Liver (tissue), 9 donors: ENCODE results near the gene GSE1. TPM values are rescaled to one million over a fixed set of nuclear protein-coding genes. Genes with fewer than 3 reads are reported as not detected.
A peak's percentile ranks its signal among the peaks of the same experiment; 100 is the strongest.

Experiments
- DNase-seq: peaks from one replicate; pipeline ENCODE4 v3.0.0-alpha.2; 2017; ENCODE audit warnings: low spot score
- H3K27ac ChIP-seq, 2 donors: one replicate each; pipeline ENCODE4 v1.7.0; 2013; ENCODE audit warnings: inconsistent platforms in 2 of 2, low read length in 2 of 2, control low read depth in 1 of 2, low read depth in 1 of 2, mild to moderate bottlenecking in 1 of 2
- H3K27me3 ChIP-seq, 4 donors: one replicate each; pipeline versions ENCODE4 v1.6.1 to v1.7.0; 2013; ENCODE audit warnings: low read length in 3 of 4, inconsistent platforms in 1 of 4, mild to moderate bottlenecking in 1 of 4, moderate library complexity in 1 of 4; ENCODE audit not compliant: control insufficient read depth in 4 of 4, insufficient read depth in 4 of 4
- H3K36me3 ChIP-seq, 4 donors: one replicate each; pipeline versions ENCODE4 v1.6.1 to v1.7.0; 2013; ENCODE audit warnings: low read length in 3 of 4, mild to moderate bottlenecking in 3 of 4, low read depth in 1 of 4, moderate library complexity in 1 of 4; ENCODE audit not compliant: control insufficient read depth in 4 of 4, insufficient read depth in 3 of 4
- H3K4me1 ChIP-seq, 4 donors: one replicate each; pipeline versions ENCODE4 v1.6.1 to v1.7.0; 2013; ENCODE audit warnings: low read length in 3 of 4, mild to moderate bottlenecking in 3 of 4, moderate library complexity in 1 of 4; ENCODE audit not compliant: control insufficient read depth in 4 of 4, insufficient read depth in 4 of 4
- H3K4me3 ChIP-seq, 3 donors: one replicate each; pipeline versions ENCODE4 v1.6.1 to v1.7.0; 2013; ENCODE audit warnings: low read length in 3 of 3, control low read depth in 1 of 3, low read depth in 1 of 3, mild to moderate bottlenecking in 1 of 3
- H3K9ac ChIP-seq, 2 donors: one replicate each; pipeline ENCODE4 v1.7.0; 2013; ENCODE audit warnings: low read length in 2 of 2, mild to moderate bottlenecking in 2 of 2, moderate library complexity in 2 of 2, control low read depth in 1 of 2, low read depth in 1 of 2
- H3K9me3 ChIP-seq, 4 donors: one replicate each; pipeline versions ENCODE4 v1.6.1 to v1.7.0; 2013; ENCODE audit warnings: low read length in 3 of 4; ENCODE audit not compliant: control insufficient read depth in 4 of 4
- EGR1 ChIP-seq, 2 donors: IDR thresholded peaks; 2 replicates each; pipeline ENCODE4 v1.6.1; 2016 to 2018; ENCODE audit warnings: antibody characterized with exemption in 2 of 2, low read depth in 2 of 2
- FOXA1 ChIP-seq: IDR thresholded peaks from 2 replicates; pipeline ENCODE4 v1.6.1; 2016; ENCODE audit warnings: antibody characterized with exemption
- FOXA2 ChIP-seq: IDR thresholded peaks from 2 replicates; pipeline ENCODE4 v1.6.1; 2016; ENCODE audit warnings: antibody characterized with exemption
- GABPA ChIP-seq, 2 donors: IDR thresholded peaks in 1 of 2; conservative IDR thresholded peaks in 1 of 2; 2 replicates each; pipeline ENCODE4 v1.6.1; 2016; ENCODE audit warnings: antibody characterized with exemption in 2 of 2, mild to moderate bottlenecking in 1 of 2, moderate library complexity in 1 of 2
- HNF4A ChIP-seq, 2 donors: conservative IDR thresholded peaks; 2 replicates each; pipeline ENCODE4 v1.6.1; 2016; ENCODE audit warnings: antibody characterized with exemption in 2 of 2, mild to moderate bottlenecking in 2 of 2
- HNF4G ChIP-seq: IDR thresholded peaks from 2 replicates; pipeline ENCODE4 v1.6.1; 2016; ENCODE audit warnings: antibody characterized with exemption
- JUND ChIP-seq, 2 donors: IDR thresholded peaks; 2 replicates each; pipeline ENCODE4 v1.6.1; 2016; ENCODE audit warnings: antibody characterized with exemption in 2 of 2
- NR2F2 ChIP-seq: IDR thresholded peaks from 2 replicates; pipeline ENCODE4 v1.6.1; 2016; ENCODE audit warnings: antibody characterized with exemption
- RAD21 ChIP-seq, 2 donors: IDR thresholded peaks; 2 replicates each; pipeline ENCODE4 v1.6.1; 2016; ENCODE audit warnings: antibody characterized with exemption in 2 of 2, mild to moderate bottlenecking in 2 of 2
- RXRA ChIP-seq, 2 donors: IDR thresholded peaks; 2 replicates each; pipeline ENCODE4 v1.6.1; 2017 to 2018; ENCODE audit warnings: antibody characterized with exemption in 2 of 2, mild to moderate bottlenecking in 1 of 2
- SP1 ChIP-seq: IDR thresholded peaks from 2 replicates; pipeline ENCODE4 v1.6.1; 2018; ENCODE audit warnings: antibody characterized with exemption, mild to moderate bottlenecking
- TAF1 ChIP-seq: conservative IDR thresholded peaks from 2 replicates; pipeline ENCODE4 v1.6.1; 2016; ENCODE audit warnings: antibody characterized with exemption, mild to moderate bottlenecking
- YY1 ChIP-seq: IDR thresholded peaks from 2 replicates; pipeline ENCODE4 v1.6.1; 2016; ENCODE audit warnings: antibody characterized with exemption, mild to moderate bottlenecking
- WGBS: extraction: QIAGEN DNeasy Blood & Tissue Kit; methylation state at CpG from one replicate; pipeline ENCODE4 v1.1.7; 2013; 5-methylcytosine and 5-hydroxymethylcytosine counted together
- polyA plus RNA-seq, 2 donors: library from polyadenylated mRNA; stranded (reverse) in 1 of 2; unstranded in 1 of 2; fragments of 200-250 nt in 1 of 2; fragments of >200 nt in 1 of 2; fragmentation: Nextera tagmentation in 1 of 2; extraction: Ambion mirVana in 1 of 2; gene quantifications; one replicate each; pipeline versions ENCODE4 v1.2.1 to v1.2.3, GENCODE V29; 2013 to 2015
- total RNA-seq, 2 donors: library from RNA; depleted of rRNA; stranded (reverse); fragments of >200 nt; gene quantifications; one replicate each; pipeline ENCODE4 v1.2.3, GENCODE V29; 2014
- TF ChIP-seq, protein P1 (sequence below): IDR thresholded peaks from 2 replicates; pipeline ENCODE4 v1.6.1; 2016; ENCODE audit warnings: antibody characterized with exemption
- TF ChIP-seq, protein P2 (sequence below): IDR thresholded peaks from 2 replicates; pipeline ENCODE4 v1.6.1; 2016; ENCODE audit warnings: antibody characterized with exemption, mild to moderate bottlenecking
- TF ChIP-seq, protein P3 (sequence below): fragments of 150-350 bp; IDR thresholded peaks from 2 replicates; pipeline ENCODE4 v1.5.1; 2017; ENCODE audit warnings: improper control_type of control experiment, low read depth, low read length; ENCODE audit not compliant: missing input control
- TF ChIP-seq, protein P4 (sequence below): IDR thresholded peaks from 2 replicates; pipeline ENCODE4 v1.6.1; 2016; ENCODE audit warnings: antibody characterized with exemption
- donor health status: healthy.
- donor health status: healthy.
- donor health status: healthy.
- donor health status: healthy.
- donor health status: healthy.

The GSE1 gene
- total and polyA plus RNA-seq, 4 donors, result 9.9 to 37.7 (median 25.2) TPM

DNA sequence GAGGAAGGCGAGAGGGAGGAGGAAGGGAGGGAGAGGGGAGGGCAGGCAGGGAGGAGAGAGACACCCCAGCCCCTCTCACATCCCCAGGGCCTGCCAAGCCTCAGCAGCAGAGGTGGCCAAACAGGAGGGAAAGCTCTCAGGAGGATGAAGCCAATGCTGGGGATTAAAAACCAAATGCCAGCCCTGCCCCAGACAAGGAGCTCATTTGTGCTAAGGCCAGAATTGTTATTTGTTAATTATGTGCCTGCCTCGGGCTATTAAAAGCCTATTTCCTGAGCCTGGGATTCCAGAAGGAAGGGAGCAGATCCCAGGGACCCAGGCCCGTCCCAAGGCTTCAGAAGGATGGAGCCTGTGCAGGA, 103.5 kb downstream of the GSE1 start (continued):
- TF ChIP-seq TAF1 (no peak), FOXA1 (no peak), EGR1 (IDR thresholded peaks at IDR 0.05; ENCODE audit: low read depth in 2 of 2) (no peak), NR2F2 (no peak), JUND (IDR thresholded peaks at IDR 0.05) (no peak), FOXA2 (no peak), HNF4A (conservative IDR thresholded peaks at IDR 0.05) (no peak)
- TF ChIP-seq, protein P1, sequence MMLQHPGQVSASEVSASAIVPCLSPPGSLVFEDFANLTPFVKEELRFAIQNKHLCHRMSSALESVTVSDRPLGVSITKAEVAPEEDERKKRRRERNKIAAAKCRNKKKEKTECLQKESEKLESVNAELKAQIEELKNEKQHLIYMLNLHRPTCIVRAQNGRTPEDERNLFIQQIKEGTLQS, result no peak

DNA sequence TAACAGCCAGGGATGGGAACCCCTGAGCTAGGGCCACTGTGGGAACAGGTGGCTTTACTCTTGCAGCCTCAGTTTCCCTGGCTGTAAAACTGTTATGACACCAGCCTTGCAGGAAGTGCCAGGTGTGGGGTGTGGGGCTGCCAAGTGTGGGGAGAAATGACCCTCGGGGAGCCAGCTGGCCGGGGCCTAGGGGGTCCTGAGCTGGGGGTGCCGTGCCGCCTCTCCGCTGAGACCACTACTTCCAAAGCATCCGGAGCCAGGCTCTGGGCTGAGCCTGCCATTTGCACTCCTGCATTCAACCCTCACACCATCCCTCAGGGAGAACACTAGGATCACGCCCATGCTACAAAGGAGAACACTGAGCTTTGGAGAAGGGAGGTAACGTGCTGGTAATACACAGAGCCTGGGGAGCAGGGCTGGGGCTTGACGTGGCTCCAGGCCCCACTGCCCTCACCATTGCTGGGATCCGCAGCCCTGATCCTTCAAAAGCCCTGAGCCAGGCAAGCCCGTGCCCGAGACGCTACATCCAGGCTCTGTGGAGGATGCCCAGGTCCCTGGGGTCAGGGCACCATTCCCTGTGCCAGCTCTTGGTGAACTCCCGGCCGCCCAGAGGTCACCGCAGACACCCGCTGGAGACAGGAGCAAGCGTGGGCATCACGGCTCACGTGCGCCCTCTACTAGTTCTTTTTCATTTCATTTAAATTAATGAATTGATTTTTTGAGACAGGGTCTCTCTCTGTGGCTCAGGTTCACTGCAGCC, 104.5 kb downstream of the GSE1 start:
- Histone ChIP-seq H3K27me3 (no peaks in the 10 kb centered on the region), H3K9me3 (no peaks in the 10 kb centered on the region), H3K27ac (no peak overlapping the region), H3K4me3 (no peak overlapping the region), H3K4me1 (peaks cover 2 to 17% (median 5%) of the 10 kb centered on the region in 4 donors), H3K36me3 (no peaks in the 10 kb centered on the region), H3K9ac (no peak overlapping the region)
- peak; percentile 72 for DNase-seq
- peak; percentile 28 for TF ChIP-seq HNF4G
- TF ChIP-seq RAD21 (IDR thresholded peaks at IDR 0.05), result peak; percentile 91 to 95
- TF ChIP-seq NR2F2, result peak; percentile 84
- TF ChIP-seq, protein P1, result no peak
- TF ChIP-seq, protein P2, sequence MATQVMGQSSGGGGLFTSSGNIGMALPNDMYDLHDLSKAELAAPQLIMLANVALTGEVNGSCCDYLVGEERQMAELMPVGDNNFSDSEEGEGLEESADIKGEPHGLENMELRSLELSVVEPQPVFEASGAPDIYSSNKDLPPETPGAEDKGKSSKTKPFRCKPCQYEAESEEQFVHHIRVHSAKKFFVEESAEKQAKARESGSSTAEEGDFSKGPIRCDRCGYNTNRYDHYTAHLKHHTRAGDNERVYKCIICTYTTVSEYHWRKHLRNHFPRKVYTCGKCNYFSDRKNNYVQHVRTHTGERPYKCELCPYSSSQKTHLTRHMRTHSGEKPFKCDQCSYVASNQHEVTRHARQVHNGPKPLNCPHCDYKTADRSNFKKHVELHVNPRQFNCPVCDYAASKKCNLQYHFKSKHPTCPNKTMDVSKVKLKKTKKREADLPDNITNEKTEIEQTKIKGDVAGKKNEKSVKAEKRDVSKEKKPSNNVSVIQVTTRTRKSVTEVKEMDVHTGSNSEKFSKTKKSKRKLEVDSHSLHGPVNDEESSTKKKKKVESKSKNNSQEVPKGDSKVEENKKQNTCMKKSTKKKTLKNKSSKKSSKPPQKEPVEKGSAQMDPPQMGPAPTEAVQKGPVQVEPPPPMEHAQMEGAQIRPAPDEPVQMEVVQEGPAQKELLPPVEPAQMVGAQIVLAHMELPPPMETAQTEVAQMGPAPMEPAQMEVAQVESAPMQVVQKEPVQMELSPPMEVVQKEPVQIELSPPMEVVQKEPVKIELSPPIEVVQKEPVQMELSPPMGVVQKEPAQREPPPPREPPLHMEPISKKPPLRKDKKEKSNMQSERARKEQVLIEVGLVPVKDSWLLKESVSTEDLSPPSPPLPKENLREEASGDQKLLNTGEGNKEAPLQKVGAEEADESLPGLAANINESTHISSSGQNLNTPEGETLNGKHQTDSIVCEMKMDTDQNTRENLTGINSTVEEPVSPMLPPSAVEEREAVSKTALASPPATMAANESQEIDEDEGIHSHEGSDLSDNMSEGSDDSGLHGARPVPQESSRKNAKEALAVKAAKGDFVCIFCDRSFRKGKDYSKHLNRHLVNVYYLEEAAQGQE, result no peak
- TF ChIP-seq, protein P3, sequence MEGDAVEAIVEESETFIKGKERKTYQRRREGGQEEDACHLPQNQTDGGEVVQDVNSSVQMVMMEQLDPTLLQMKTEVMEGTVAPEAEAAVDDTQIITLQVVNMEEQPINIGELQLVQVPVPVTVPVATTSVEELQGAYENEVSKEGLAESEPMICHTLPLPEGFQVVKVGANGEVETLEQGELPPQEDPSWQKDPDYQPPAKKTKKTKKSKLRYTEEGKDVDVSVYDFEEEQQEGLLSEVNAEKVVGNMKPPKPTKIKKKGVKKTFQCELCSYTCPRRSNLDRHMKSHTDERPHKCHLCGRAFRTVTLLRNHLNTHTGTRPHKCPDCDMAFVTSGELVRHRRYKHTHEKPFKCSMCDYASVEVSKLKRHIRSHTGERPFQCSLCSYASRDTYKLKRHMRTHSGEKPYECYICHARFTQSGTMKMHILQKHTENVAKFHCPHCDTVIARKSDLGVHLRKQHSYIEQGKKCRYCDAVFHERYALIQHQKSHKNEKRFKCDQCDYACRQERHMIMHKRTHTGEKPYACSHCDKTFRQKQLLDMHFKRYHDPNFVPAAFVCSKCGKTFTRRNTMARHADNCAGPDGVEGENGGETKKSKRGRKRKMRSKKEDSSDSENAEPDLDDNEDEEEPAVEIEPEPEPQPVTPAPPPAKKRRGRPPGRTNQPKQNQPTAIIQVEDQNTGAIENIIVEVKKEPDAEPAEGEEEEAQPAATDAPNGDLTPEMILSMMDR, result peak; percentile 63
- peak; percentile 87 to 93 for TF ChIP-seq RXRA (IDR thresholded peaks at IDR 0.05)
- TF ChIP-seq HNF4A (conservative IDR thresholded peaks at IDR 0.05), result peak; percentile 48 to 78
- WGBS, result 36% methylated on average over 21 of the region's 21 CpGs

DNA sequence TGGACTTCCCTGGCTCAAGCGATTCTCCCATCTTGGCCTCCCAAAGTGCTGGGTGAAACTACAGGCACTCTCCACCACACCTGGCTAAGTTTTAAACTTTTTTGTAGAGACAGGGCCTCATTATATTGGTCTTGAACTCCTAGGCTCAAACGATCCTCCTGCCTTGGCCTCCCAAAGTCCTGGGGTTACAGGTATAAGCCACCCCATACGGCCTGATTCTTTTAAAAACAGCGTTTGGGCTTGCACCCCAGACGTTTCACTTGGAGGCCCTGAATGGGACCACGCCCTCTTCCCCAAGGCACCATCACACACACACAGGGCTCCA, 105.0 kb downstream of the GSE1 start:
- H3K9ac ChIP-seq, result no peak overlapping the region
- no peaks in the 10 kb centered on the region for H3K27me3 ChIP-seq
- H3K27ac ChIP-seq, result no peak overlapping the region
- no peak for DNase-seq
- no peak overlapping the region for H3K4me3 ChIP-seq
- H3K4me1 ChIP-seq, result peaks cover 2 to 17% (median 5%) of the 10 kb centered on the region in 4 donors
- no peaks in the 10 kb centered on the region for H3K9me3 ChIP-seq
- 36% methylated on average over 6 of the region's 6 CpGs for WGBS
- no peaks in the 10 kb centered on the region for H3K36me3 ChIP-seq
- TF ChIP-seq, protein P1, result no peak
- TF ChIP-seq FOXA2 (no peak), HNF4A (conservative IDR thresholded peaks at IDR 0.05) (no peak), HNF4G (no peak), RAD21 (IDR thresholded peaks at IDR 0.05) (no peak), FOXA1 (no peak), SP1 (no peak), YY1 (no peak), GABPA (IDR thresholded peaks at IDR 0.05 in 1 of 2, conservative IDR thresholded peaks at IDR 0.05 in 1 of 2) (no peak), EGR1 (IDR thresholded peaks at IDR 0.05; ENCODE audit: low read depth in 2 of 2) (no peak)
- TF ChIP-seq, protein P4, sequence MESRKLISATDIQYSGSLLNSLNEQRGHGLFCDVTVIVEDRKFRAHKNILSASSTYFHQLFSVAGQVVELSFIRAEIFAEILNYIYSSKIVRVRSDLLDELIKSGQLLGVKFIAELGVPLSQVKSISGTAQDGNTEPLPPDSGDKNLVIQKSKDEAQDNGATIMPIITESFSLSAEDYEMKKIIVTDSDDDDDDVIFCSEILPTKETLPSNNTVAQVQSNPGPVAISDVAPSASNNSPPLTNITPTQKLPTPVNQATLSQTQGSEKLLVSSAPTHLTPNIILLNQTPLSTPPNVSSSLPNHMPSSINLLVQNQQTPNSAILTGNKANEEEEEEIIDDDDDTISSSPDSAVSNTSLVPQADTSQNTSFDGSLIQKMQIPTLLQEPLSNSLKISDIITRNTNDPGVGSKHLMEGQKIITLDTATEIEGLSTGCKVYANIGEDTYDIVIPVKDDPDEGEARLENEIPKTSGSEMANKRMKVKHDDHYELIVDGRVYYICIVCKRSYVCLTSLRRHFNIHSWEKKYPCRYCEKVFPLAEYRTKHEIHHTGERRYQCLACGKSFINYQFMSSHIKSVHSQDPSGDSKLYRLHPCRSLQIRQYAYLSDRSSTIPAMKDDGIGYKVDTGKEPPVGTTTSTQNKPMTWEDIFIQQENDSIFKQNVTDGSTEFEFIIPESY, result no peak
- TF ChIP-seq, protein P3, result no peak
